ENCODE results near the gene G3BP2.
"Not testable (repeated sequence)": the region's sequence is repeated elsewhere in the genome, so short reads cannot be mapped to it uniquely, and the experiment has no call there.

G3BP2 gene

DNA sequence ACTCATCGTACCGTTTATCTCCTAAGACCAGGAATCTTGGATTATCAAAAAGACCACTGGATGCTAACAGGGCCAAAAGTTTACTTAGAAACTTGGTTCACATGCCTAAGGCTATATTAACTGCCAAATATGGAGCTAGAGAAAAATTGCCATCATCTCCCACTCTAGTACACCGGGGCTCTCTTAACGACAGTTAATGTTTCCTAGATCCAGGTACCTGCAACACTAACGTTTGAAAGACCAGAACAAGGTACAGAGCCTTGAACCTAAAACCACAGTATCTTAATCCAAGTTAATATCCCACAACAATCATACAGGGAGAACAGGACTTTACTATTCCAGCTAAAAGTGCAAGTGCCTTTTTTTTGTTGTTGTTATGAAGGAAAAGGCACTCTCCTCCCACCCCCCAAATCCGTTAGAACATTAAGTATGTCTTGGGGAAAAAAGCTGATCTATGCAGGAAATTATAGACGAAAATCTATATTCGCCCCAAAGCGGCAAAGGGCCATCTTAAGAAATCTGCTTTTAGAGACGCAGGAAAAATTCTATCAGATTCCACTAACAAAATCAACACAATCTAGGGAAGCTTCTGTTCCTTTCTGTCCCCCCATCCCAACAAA lies 1.3 kb downstream of the G3BP2 start:
- H3K4me3 Mint-ChIP-seq = peak overlapping the region; percentile 97
- peak overlapping the region; percentile 98 for H3K27ac Mint-ChIP-seq
- peaks cover 63% of the 10 kb centered on the region for H3K4me1 Mint-ChIP-seq (ENCODE audit: low read depth)

DNA sequence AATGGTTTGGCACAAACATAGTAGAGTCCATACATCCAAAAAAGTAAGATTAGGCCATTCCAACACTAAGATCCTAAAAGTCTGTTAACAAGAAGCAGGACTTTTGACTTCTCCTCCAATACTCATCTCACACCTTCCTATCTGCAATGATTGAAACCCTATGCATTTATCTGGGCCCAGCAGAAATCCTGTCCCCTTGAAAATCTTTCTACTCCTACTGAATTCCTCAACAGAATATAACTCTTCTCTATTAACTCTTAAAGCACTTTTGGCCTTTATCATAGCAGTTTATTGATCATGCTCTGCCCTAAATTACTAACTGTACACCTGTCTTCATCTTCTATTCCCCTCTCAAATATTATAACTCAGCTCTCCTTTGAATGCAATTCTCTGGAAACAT lies 4.6 kb downstream of the G3BP2 start:
- Mint-ChIP-seq H3K27me3 (no peaks in the 10 kb centered on the region), H3K27ac (peak overlapping the region; percentile 59), H3K36me3 (ENCODE audit: low read depth) (peaks cover 24% of the 10 kb centered on the region)

More for the DNA sequence above, 1.3 kb downstream of the G3BP2 start:
- Mint-ChIP-seq H3K36me3 (ENCODE audit: low read depth) (peaks cover 14% of the 10 kb centered on the region), H3K9me3 (no peaks in the 10 kb centered on the region), H3K27me3 (no peaks in the 10 kb centered on the region)

DNA sequence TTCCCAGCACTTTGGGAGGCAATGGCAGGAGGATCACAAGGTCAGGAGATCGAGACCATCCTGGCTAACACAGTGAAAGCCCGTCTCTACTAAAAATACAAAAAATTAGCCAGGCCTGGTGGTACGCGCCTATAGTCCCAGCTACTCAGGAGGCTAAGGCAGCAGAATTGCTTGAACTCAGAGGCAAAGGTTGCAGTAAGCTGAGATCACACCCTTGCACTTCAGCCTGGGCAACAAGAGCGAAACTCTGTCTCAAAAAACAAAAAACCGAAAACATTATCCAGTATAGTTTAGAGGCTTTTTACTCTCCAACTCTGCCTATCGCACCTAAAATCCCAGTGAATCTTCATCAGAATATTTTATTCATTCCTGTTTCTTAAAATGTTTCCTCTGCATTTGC lies 5.6 kb downstream of the G3BP2 start:
- not testable (repeated sequence) for H3K9me3 Mint-ChIP-seq, H3K27me3 Mint-ChIP-seq
- Mint-ChIP-seq H3K4me1 (ENCODE audit: low read depth) (peaks cover 83% of the 10 kb centered on the region), H3K27ac (peak overlapping the region; percentile 70), H3K36me3 (ENCODE audit: low read depth) (peaks cover 28% of the 10 kb centered on the region), H3K4me3 (peak overlapping the region; percentile 54)

More for the DNA sequence above, 4.6 kb downstream of the G3BP2 start:
- peak overlapping the region; percentile 54 for H3K4me3 Mint-ChIP-seq
- peaks cover 82% of the 10 kb centered on the region for H3K4me1 Mint-ChIP-seq (ENCODE audit: low read depth)
- no peaks in the 10 kb centered on the region for H3K9me3 Mint-ChIP-seq

DNA sequence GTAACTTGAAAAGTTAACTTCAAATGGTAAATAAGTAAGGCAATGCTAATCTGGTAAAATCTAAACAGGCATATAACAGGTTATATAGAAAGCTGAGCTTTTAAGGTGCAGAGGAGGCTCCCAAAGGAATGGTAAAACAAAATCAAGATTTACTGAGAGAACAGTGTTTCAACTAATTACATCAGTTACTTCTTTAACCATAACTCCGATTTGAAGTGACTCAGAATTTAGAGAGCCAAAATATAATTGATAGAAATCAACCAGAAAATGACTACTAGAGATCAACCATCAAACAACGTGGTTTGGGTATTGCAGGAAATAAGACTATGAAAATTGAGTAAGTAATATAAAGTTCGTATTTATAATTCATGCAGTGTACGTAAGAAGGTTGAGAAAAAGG lies 6.9 kb downstream of the G3BP2 start:
- peak overlapping the region; percentile 66 for H3K4me3 Mint-ChIP-seq
- no peaks in the 10 kb centered on the region for H3K27me3 Mint-ChIP-seq
- H3K27ac Mint-ChIP-seq = peak overlapping the region; percentile 63
- H3K9me3 Mint-ChIP-seq = no peaks in the 10 kb centered on the region
- peaks cover 81% of the 10 kb centered on the region for H3K4me1 Mint-ChIP-seq (ENCODE audit: low read depth)
- H3K36me3 Mint-ChIP-seq (ENCODE audit: low read depth) = peaks cover 37% of the 10 kb centered on the region

DNA sequence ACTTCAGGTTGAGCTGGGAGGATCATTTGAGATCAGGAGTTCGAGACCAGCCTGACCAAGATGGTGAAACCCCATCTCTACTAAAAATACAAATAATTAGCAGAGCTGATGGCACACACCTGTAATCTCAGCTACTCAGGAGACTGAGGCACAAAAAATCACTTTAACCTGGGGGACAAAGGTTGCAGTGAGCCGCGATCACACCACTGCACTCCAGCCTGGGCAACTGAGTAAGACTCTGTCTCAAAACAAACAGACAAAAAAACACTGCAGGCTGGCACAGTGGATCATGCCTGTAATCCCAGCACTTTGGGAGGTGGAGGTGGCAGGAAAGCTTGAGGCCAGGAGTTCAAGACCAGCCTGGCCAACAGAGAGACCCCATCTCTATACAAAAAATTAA lies 8.6 kb downstream of the G3BP2 start:
- Mint-ChIP-seq H3K27ac (peak overlapping the region; percentile 18), H3K4me1 (ENCODE audit: low read depth) (peaks cover 73% of the 10 kb centered on the region), H3K36me3 (ENCODE audit: low read depth) (peaks cover 45% of the 10 kb centered on the region)
- not testable (repeated sequence) for H3K9me3 Mint-ChIP-seq, H3K4me3 Mint-ChIP-seq, H3K27me3 Mint-ChIP-seq

DNA sequence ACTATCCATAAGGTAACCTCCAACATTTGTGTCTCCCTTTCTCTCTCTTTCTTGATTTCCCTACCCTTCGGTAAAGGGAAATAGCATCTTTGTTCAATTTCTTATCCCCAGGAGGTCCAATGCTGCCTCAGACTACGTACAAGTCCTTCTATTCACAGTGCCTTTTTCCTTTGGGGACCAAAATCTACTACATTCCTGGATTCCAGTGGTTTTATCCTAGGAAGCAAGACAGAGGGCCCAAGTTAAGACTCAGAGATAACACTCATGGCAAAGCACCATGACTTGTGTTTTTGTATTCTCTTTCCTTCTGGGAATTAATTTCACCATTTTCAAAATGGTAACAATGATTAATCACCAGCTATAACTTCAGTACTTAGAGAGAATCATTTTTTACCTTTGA lies 10.6 kb downstream of the G3BP2 start:
- Mint-ChIP-seq H3K27ac (peak overlapping the region; percentile 29), H3K9me3 (no peaks in the 10 kb centered on the region), H3K36me3 (ENCODE audit: low read depth) (peaks cover 59% of the 10 kb centered on the region), H3K27me3 (no peaks in the 10 kb centered on the region), H3K4me1 (ENCODE audit: low read depth) (peaks cover 68% of the 10 kb centered on the region), H3K4me3 (no peak overlapping the region)

DNA sequence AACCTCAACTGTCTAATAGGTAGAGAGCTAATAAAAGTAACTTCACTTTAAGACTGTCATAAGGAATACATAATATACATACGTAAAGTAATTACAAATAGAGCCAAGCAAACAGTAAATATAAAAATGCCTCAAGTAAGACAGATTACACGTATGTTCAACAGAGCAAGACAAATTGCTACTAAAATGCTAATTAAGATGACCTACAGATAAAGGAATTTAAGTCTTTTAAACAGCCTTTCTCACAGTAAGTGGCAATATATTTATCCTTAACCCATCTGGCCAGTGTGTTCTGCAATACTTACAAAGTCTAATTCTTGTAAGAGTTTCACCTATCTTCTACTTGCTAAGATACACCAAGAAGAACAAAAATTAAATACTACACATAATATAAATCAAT lies 12.7 kb downstream of the G3BP2 start:
- Mint-ChIP-seq H3K9me3 (no peaks in the 10 kb centered on the region), H3K27ac (no peak overlapping the region), H3K27me3 (no peaks in the 10 kb centered on the region), H3K36me3 (ENCODE audit: low read depth) (peaks cover 68% of the 10 kb centered on the region), H3K4me1 (ENCODE audit: low read depth) (peaks cover 66% of the 10 kb centered on the region), H3K4me3 (no peak overlapping the region)

DNA sequence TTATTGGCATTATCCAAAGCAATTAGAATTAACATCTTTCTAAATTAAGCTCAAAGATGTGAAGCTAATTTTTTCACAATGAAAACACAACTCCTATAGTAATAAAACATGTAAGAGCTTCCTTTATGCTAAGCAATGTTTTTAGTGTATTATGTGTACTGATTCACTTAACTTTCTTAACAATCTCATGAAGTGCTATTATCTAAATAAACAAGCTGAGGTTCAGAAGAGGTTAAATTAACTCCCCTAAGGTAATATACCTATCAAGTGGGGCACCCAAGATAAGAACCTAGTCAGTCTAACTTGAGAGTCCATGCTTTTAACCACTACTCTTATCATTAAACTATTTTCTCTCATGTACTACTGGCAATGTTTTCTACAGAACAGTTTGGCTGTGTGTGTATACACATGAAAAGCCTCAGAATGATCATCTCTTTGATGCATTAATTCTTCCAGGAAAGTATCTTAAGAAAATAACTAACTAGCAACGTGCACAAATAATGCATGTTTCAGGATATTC lies 13.6 kb downstream of the G3BP2 start:
- no peaks in the 10 kb centered on the region for H3K9me3 Mint-ChIP-seq
- no peak overlapping the region for H3K4me3 Mint-ChIP-seq
- no peak overlapping the region for H3K27ac Mint-ChIP-seq
- H3K27me3 Mint-ChIP-seq = no peaks in the 10 kb centered on the region
- H3K36me3 Mint-ChIP-seq (ENCODE audit: low read depth) = peaks cover 72% of the 10 kb centered on the region
- peaks cover 66% of the 10 kb centered on the region for H3K4me1 Mint-ChIP-seq (ENCODE audit: low read depth)

DNA sequence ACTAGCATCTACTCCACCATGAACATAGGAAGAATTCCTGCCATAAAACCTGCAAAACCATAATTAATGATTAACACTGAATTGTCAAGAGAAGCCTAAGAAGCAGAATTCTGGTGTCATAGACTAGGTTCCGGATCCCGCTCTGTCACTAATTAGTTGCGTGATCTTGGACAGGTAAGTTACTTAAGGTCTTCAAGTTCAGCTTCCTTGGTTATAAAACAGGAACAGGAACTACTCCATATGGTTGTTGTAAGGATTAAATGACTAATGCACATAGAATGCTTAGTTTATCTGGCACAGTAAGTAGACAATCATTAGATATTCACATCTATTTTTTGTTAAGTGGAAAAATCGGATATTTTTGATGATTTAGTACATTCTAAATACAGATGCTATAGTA lies 14.3 kb downstream of the G3BP2 start:
- Mint-ChIP-seq H3K9me3 (no peaks in the 10 kb centered on the region), H3K27ac (peak overlapping the region; percentile 36), H3K36me3 (ENCODE audit: low read depth) (peaks cover 78% of the 10 kb centered on the region), H3K4me1 (ENCODE audit: low read depth) (peaks cover 71% of the 10 kb centered on the region), H3K27me3 (no peaks in the 10 kb centered on the region), H3K4me3 (no peak overlapping the region)

DNA sequence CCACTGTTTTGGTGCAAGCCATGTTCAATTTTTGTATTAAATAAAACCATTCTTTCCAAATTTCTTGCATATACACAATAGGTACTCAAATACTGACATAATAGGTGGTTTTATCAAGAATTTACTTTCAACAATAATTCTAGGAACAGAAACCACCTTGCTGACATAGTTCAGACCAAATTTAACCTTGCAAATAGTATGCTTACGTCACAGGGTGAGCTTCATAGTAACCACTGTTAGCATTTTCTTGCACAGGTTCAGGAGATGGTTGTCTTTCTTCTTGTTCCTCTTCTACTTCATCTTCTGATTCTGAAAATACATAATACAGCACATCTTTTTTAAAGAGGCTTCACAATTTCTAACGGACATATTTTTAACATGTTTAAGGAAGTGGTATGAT lies 17.6 kb downstream of the G3BP2 start:
- Mint-ChIP-seq H3K9me3 (no peaks in the 10 kb centered on the region), H3K27me3 (no peaks in the 10 kb centered on the region), H3K4me1 (ENCODE audit: low read depth) (peaks cover 81% of the 10 kb centered on the region), H3K27ac (peak overlapping the region; percentile 82), H3K4me3 (peak overlapping the region; percentile 52), H3K36me3 (ENCODE audit: low read depth) (peaks cover 88% of the 10 kb centered on the region)

DNA sequence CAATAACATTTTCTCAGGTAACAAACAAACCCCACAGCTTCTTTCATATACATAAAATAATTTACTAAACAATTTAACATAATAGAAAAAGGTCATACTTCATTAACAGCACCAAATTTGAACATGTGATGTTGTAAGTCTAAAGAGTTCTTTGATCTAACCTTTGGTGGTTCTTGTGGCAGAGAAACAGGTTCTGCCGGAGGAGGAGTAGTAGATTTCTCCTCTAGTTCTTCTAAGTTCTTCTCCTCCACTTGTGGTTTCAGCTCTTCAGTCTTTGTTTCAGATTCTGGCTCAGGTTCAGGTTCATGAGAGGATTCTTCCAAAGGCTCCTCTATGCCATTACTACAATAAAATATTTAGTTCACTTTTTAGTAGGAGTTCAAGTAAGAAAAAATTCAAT lies 18.3 kb downstream of the G3BP2 start:
- Mint-ChIP-seq H3K4me3 (peak overlapping the region; percentile 51), H3K36me3 (ENCODE audit: low read depth) (peaks cover 87% of the 10 kb centered on the region), H3K9me3 (no peaks in the 10 kb centered on the region), H3K27me3 (no peaks in the 10 kb centered on the region), H3K27ac (peak overlapping the region; percentile 81), H3K4me1 (ENCODE audit: low read depth) (peaks cover 78% of the 10 kb centered on the region)

DNA sequence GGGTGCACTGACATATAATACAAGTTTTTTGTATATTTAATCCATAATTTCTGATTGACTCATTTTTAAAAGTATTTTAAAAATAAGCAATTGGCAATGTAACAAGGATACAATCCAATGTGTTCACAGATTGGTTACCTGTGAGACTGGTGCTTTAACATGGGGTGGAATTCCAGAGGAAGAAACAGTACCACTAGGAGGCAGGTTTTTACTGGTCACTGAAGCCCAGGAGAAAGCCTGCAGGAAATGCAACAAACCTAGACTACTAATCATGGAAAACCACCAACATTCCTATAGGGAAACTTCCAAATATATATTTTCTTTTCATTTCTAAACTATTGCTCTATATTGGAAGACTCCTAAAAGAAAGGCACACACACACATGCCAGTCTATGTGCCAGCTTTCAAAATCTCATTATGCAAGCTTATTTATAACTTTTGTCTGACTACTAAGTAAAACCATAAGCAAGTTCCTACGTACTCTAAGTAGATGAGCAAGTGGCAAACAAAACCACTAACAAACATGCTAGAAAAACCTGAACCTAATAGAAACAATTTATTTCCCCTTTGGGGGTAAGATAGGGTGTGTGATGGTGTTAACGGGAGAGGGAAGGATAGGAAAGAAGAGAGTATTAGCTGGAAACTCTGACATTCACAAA lies 19.2 kb downstream of the G3BP2 start:
- H3K27me3 Mint-ChIP-seq = no peaks in the 10 kb centered on the region

DNA sequence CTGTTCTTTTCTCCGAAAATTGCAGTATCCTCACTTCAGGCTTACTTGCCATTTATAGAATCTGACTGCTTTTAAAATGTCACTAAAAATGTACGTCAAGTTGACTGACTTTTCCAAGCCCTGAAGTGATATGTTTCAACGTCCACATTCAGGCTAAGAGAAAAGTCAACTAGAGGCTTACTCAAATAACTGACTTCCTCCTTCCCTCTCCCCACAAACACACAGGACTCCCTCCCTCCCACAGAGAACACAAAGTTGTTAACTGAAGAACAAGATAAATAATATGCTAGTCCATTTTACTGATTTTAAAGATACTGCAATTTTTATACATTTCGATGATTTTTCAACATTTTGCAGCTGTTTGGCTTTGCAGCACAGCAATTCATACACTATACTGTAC lies 29.1 kb downstream of the G3BP2 start:
- Mint-ChIP-seq H3K4me1 (ENCODE audit: low read depth) (peaks cover 25% of the 10 kb centered on the region), H3K36me3 (ENCODE audit: low read depth) (peaks cover 84% of the 10 kb centered on the region), H3K9me3 (no peaks in the 10 kb centered on the region), H3K27ac (peak overlapping the region; percentile 10), H3K4me3 (no peak overlapping the region), H3K27me3 (no peaks in the 10 kb centered on the region)

More for the DNA sequence above, 19.2 kb downstream of the G3BP2 start:
- no peaks in the 10 kb centered on the region for H3K9me3 Mint-ChIP-seq
- H3K4me3 Mint-ChIP-seq = no peak overlapping the region
- H3K4me1 Mint-ChIP-seq (ENCODE audit: low read depth) = peaks cover 71% of the 10 kb centered on the region
- peak overlapping the region; percentile 81 for H3K27ac Mint-ChIP-seq
- peaks cover 80% of the 10 kb centered on the region for H3K36me3 Mint-ChIP-seq (ENCODE audit: low read depth)

DNA sequence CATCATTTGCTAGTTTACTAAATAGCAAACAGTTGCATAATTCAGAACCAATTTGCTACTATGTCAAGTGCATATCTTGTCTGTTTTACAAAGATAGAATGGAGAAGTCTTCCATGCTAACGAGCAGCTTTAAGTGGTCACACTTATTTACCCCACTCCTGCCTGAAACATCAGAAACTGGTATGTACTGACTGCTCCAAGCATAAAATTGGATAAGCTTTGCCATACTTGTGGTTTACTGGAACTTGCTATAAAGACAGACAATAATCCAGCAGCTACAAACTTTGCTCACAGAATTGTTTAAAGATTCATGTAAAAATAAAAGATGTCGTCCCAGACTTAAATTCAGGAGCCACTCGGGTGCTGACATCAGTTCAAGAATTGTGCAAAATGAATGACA lies 29.6 kb downstream of the G3BP2 start:
- Mint-ChIP-seq H3K9me3 (no peaks in the 10 kb centered on the region), H3K27me3 (no peaks in the 10 kb centered on the region), H3K4me1 (ENCODE audit: low read depth) (peaks cover 25% of the 10 kb centered on the region), H3K36me3 (ENCODE audit: low read depth) (peaks cover 80% of the 10 kb centered on the region), H3K27ac (no peak overlapping the region), H3K4me3 (no peak overlapping the region)

DNA sequence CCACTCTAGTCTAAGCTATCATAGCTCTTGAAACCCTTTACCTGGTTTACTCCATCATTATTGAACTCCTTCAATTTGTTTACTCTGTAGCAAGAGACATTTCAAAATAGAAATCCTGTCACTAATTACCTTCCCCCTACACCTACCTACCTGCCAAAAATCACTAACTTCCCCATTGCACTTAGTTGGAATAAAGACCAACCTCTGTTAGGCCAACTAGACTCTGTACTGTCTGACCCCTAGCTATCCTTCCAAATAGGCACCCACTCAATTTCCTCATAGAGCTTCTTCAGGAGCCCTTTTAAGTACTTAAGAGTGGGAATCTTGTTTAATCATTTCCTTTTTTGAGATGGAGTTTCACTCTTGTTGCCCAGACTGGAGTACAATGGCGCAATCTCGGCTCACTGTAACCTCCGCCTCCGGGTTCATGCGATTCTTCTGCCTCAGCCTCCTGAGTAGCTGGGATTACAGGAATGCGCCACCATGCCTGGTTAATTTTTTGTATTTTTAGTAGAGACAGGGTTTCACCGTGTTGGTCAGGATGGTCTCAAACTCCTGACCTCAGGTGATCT lies 34.0 kb downstream of the G3BP2 start:
- Mint-ChIP-seq H3K27me3 (no peaks in the 10 kb centered on the region), H3K27ac (peak overlapping the region; percentile 7), H3K4me1 (ENCODE audit: low read depth) (peaks cover 13% of the 10 kb centered on the region), H3K36me3 (ENCODE audit: low read depth) (peaks cover 38% of the 10 kb centered on the region), H3K9me3 (no peaks in the 10 kb centered on the region), H3K4me3 (no peak overlapping the region)
